Measurements from ENCODE around the gene DBNL.

DNA sequence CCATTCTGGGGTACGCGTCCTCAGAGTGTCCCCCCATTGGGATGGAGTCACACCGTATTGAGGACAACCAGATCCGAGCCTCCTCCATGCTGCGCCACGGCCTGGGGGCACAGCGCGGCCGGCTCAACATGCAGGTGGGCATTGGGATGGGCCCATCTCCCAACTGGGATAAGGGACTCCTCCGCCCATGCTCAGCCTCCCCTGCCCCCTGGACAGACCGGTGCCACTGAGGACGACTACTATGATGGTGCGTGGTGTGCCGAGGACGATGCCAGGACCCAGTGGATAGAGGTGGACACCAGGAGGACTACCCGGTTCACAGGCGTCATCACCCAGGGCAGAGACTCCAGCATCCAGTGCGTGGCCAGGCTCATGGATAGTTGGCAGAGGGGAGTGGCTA is 65.5 kb downstream of the DBNL start:
- TF ChIP-seq, protein P1, sequence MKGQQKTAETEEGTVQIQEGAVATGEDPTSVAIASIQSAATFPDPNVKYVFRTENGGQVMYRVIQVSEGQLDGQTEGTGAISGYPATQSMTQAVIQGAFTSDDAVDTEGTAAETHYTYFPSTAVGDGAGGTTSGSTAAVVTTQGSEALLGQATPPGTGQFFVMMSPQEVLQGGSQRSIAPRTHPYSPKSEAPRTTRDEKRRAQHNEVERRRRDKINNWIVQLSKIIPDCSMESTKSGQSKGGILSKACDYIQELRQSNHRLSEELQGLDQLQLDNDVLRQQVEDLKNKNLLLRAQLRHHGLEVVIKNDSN (IDR thresholded peaks at IDR 0.05), result no peak
- TF ChIP-seq TCF12 (IDR thresholded peaks at IDR 0.05; ENCODE audit: low read depth) (no peak), YY1 (IDR thresholded peaks at IDR 0.05; ENCODE audit: low read depth) (no peak), EP300 (IDR thresholded peaks at IDR 0.05; ENCODE audit: borderline replicate concordance) (no peak), RAD21 (IDR thresholded peaks at IDR 0.05; ENCODE audit: low read depth) (no peak), FOXM1 (IDR thresholded peaks at IDR 0.05; ENCODE audit: borderline replicate concordance, low read depth) (no peak), NFIC (IDR thresholded peaks at IDR 0.05) (no peak), TAF1 (IDR thresholded peaks at IDR 0.05; ENCODE audit: low read depth) (no peak), CEBPB (IDR thresholded peaks at IDR 0.05) (no peak), EGR1 (IDR thresholded peaks at IDR 0.05) (no peak), CREB1 (IDR thresholded peaks at IDR 0.05; ENCODE audit: low read depth) (no peak), TEAD4 (IDR thresholded peaks at IDR 0.05) (no peak)
- TF ChIP-seq, protein P2, sequence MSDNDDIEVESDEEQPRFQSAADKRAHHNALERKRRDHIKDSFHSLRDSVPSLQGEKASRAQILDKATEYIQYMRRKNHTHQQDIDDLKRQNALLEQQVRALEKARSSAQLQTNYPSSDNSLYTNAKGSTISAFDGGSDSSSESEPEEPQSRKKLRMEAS (IDR thresholded peaks at IDR 0.05), result no peak
- TF ChIP-seq, protein P3, sequence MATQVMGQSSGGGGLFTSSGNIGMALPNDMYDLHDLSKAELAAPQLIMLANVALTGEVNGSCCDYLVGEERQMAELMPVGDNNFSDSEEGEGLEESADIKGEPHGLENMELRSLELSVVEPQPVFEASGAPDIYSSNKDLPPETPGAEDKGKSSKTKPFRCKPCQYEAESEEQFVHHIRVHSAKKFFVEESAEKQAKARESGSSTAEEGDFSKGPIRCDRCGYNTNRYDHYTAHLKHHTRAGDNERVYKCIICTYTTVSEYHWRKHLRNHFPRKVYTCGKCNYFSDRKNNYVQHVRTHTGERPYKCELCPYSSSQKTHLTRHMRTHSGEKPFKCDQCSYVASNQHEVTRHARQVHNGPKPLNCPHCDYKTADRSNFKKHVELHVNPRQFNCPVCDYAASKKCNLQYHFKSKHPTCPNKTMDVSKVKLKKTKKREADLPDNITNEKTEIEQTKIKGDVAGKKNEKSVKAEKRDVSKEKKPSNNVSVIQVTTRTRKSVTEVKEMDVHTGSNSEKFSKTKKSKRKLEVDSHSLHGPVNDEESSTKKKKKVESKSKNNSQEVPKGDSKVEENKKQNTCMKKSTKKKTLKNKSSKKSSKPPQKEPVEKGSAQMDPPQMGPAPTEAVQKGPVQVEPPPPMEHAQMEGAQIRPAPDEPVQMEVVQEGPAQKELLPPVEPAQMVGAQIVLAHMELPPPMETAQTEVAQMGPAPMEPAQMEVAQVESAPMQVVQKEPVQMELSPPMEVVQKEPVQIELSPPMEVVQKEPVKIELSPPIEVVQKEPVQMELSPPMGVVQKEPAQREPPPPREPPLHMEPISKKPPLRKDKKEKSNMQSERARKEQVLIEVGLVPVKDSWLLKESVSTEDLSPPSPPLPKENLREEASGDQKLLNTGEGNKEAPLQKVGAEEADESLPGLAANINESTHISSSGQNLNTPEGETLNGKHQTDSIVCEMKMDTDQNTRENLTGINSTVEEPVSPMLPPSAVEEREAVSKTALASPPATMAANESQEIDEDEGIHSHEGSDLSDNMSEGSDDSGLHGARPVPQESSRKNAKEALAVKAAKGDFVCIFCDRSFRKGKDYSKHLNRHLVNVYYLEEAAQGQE (IDR thresholded peaks at IDR 0.05; ENCODE audit: low read depth), result no peak

Data from Ishikawa (cell line).